Measurements from ENCODE around the gene ZKSCAN5. TPM values are rescaled to one million over a fixed set of nuclear protein-coding genes. Genes with fewer than 3 reads are reported as not detected.

Gene ZKSCAN5
- total and polyA plus RNA-seq, 2 of the 8 experiments (the other 6 are each of a cell fraction or from before 2014, with no cell fraction given), result 5.3 to 13.5 TPM

DNA sequence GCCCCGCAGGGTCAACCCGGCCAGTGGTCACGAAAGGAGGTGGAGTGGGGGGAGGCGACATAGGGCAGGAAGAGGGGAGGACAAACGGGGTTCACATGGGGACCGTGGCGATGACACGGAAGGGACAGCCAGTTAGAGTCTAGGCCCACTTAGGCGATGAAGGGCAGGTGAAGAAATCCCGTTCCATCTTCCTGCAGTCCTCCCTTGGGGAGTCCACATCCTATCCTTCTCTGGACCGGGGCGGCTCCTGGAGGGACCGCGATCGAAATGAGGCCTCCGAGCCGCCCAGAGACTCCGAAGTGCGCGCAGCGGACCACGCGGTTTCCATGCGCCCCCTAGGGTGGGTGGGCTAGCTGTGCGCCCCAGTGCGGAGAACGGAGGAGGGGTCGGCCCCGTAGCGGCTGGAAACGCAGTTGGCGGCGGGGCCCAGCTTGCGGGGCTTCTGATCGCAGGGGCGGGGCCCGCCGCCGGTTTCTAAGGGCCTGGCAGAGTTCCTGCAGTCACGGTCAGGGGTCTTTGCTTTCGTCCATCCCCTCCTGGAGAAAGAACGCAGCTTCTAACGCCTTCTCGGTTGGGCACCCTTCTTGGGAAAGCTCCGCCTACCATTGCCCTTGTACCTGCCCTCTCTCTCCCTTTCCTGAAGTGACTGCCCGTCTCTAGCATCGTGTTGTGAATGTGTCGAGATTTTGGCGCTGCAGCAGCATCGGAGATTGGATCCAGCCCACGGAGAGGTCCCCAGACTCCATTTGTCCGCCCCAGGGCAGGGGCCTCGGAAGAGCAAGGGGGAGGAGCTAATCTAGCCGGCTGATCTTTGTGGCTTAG, 75.7 kb downstream of the ZKSCAN5 start (continued):
- TF ChIP-seq, protein P1, sequence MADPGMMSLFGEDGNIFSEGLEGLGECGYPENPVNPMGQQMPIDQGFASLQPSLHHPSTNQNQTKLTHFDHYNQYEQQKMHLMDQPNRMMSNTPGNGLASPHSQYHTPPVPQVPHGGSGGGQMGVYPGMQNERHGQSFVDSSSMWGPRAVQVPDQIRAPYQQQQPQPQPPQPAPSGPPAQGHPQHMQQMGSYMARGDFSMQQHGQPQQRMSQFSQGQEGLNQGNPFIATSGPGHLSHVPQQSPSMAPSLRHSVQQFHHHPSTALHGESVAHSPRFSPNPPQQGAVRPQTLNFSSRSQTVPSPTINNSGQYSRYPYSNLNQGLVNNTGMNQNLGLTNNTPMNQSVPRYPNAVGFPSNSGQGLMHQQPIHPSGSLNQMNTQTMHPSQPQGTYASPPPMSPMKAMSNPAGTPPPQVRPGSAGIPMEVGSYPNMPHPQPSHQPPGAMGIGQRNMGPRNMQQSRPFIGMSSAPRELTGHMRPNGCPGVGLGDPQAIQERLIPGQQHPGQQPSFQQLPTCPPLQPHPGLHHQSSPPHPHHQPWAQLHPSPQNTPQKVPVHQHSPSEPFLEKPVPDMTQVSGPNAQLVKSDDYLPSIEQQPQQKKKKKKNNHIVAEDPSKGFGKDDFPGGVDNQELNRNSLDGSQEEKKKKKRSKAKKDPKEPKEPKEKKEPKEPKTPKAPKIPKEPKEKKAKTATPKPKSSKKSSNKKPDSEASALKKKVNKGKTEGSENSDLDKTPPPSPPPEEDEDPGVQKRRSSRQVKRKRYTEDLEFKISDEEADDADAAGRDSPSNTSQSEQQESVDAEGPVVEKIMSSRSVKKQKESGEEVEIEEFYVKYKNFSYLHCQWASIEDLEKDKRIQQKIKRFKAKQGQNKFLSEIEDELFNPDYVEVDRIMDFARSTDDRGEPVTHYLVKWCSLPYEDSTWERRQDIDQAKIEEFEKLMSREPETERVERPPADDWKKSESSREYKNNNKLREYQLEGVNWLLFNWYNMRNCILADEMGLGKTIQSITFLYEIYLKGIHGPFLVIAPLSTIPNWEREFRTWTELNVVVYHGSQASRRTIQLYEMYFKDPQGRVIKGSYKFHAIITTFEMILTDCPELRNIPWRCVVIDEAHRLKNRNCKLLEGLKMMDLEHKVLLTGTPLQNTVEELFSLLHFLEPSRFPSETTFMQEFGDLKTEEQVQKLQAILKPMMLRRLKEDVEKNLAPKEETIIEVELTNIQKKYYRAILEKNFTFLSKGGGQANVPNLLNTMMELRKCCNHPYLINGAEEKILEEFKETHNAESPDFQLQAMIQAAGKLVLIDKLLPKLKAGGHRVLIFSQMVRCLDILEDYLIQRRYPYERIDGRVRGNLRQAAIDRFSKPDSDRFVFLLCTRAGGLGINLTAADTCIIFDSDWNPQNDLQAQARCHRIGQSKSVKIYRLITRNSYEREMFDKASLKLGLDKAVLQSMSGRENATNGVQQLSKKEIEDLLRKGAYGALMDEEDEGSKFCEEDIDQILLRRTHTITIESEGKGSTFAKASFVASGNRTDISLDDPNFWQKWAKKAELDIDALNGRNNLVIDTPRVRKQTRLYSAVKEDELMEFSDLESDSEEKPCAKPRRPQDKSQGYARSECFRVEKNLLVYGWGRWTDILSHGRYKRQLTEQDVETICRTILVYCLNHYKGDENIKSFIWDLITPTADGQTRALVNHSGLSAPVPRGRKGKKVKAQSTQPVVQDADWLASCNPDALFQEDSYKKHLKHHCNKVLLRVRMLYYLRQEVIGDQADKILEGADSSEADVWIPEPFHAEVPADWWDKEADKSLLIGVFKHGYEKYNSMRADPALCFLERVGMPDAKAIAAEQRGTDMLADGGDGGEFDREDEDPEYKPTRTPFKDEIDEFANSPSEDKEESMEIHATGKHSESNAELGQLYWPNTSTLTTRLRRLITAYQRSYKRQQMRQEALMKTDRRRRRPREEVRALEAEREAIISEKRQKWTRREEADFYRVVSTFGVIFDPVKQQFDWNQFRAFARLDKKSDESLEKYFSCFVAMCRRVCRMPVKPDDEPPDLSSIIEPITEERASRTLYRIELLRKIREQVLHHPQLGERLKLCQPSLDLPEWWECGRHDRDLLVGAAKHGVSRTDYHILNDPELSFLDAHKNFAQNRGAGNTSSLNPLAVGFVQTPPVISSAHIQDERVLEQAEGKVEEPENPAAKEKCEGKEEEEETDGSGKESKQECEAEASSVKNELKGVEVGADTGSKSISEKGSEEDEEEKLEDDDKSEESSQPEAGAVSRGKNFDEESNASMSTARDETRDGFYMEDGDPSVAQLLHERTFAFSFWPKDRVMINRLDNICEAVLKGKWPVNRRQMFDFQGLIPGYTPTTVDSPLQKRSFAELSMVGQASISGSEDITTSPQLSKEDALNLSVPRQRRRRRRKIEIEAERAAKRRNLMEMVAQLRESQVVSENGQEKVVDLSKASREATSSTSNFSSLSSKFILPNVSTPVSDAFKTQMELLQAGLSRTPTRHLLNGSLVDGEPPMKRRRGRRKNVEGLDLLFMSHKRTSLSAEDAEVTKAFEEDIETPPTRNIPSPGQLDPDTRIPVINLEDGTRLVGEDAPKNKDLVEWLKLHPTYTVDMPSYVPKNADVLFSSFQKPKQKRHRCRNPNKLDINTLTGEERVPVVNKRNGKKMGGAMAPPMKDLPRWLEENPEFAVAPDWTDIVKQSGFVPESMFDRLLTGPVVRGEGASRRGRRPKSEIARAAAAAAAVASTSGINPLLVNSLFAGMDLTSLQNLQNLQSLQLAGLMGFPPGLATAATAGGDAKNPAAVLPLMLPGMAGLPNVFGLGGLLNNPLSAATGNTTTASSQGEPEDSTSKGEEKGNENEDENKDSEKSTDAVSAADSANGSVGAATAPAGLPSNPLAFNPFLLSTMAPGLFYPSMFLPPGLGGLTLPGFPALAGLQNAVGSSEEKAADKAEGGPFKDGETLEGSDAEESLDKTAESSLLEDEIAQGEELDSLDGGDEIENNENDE (IDR thresholded peaks at IDR 0.05; ENCODE audit: insufficient replicate concordance, low read length), result no peak
- no peak for TF ChIP-seq SIN3A (conservative IDR thresholded peaks at IDR 0.05 in 1 of 2, IDR thresholded peaks at IDR 0.05 in 1 of 2; ENCODE audit: low read depth in 1 of 2, low read length in 2 of 2)
- peak; percentile 47 to 62; a peak in 3 of 4 replicates for TF ChIP-seq RAD21 (IDR thresholded peaks at IDR 0.05 in 1 of 2, conservative IDR thresholded peaks at IDR 0.05 in 1 of 2; ENCODE audit: low read depth in 2 of 2, low read length in 2 of 2)
- TF ChIP-seq RBBP5 (IDR thresholded peaks at IDR 0.05; ENCODE audit: borderline replicate concordance, low read depth, low read length), result peak; percentile 38; the same call in 1 of the 2 replicates
- no peak for TF ChIP-seq SIRT6 (IDR thresholded peaks at IDR 0.05; ENCODE audit: low read length)
- peak; percentile 31; the same call in 1 of the 2 replicates for TF ChIP-seq EGR1 (IDR thresholded peaks at IDR 0.05; ENCODE audit: borderline replicate concordance, low read depth, low read length)
- TF ChIP-seq TBP (IDR thresholded peaks at IDR 0.05; ENCODE audit: low read depth, low read length), result peak; percentile 9; the same call in 1 of the 2 replicates
- no peak for TF ChIP-seq NANOG (IDR thresholded peaks at IDR 0.05; ENCODE audit: insufficient read depth, low read depth, low read length, poor library complexity, severe bottlenecking)
- TF ChIP-seq TAF1 (IDR thresholded peaks at IDR 0.05; ENCODE audit: low read depth, low read length), result peak; percentile 56; the same call in 1 of the 2 replicates
